HG03520 (cell line): ENCODE measurements around the gene ESYT3.
"Not testable (repeated sequence)": the region's sequence is repeated elsewhere in the genome, so short reads cannot be mapped to it uniquely, and the experiment has no call there.

Experiments used
- ATAC-seq: cut with Tn5 transposase; IDR thresholded peaks from one replicate; pipeline ENCODE4 v1.9.1; 2021; ENCODE audit warnings: mild to moderate bottlenecking, moderate library complexity; ENCODE audit not compliant: unreplicated experiment

ESYT3 gene

GRCh38 chr3:138407236-138407907, 27.0 kb upstream of the ESYT3 start:
- ATAC-seq: no peak

- ATAC-seq: no peak
Measured at GRCh38 chr3:138408751-138409570, 25.5 kb upstream of the ESYT3 start.

- no peak for ATAC-seq
Measured at GRCh38 chr3:138412821-138413551, 21.4 kb upstream of the ESYT3 start.

- ATAC-seq: not testable (repeated sequence)
Measured at GRCh38 chr3:138416236-138416635, 18.2 kb upstream of the ESYT3 start.

GRCh38 chr3:138417559-138417982, 16.8 kb upstream of the ESYT3 start:
- no peak for ATAC-seq

- ATAC-seq: no peak
Measured at GRCh38 chr3:138418601-138419206, 15.7 kb upstream of the ESYT3 start.

GRCh38 chr3:138423316-138423715, 11.1 kb upstream of the ESYT3 start:
- no peak for ATAC-seq

GRCh38 chr3:138424323-138424722, 10.1 kb upstream of the ESYT3 start:
- ATAC-seq: no peak

- ATAC-seq: no peak
Measured at GRCh38 chr3:138426211-138426610, 8.2 kb upstream of the ESYT3 start.

GRCh38 chr3:138426754-138427153, 7.7 kb upstream of the ESYT3 start:
- ATAC-seq: not testable (repeated sequence)

GRCh38 chr3:138429665-138430064, 4.8 kb upstream of the ESYT3 start:
- no peak for ATAC-seq

- no peak for ATAC-seq
Measured at GRCh38 chr3:138432576-138433240, 1.7 kb upstream of the ESYT3 start.

GRCh38 chr3:138433892-138434275, 532 bp upstream of the ESYT3 start:
- ATAC-seq: no peak

- ATAC-seq: no peak
Measured at GRCh38 chr3:138434875-138435772, 708 bp downstream of the ESYT3 start.

GRCh38 chr3:138435840-138436239, 1.4 kb downstream of the ESYT3 start:
- ATAC-seq: no peak

- ATAC-seq: no peak
Measured at GRCh38 chr3:138437281-138437680, 2.9 kb downstream of the ESYT3 start.

GRCh38 chr3:138438896-138439295, 4.5 kb downstream of the ESYT3 start:
- no peak for ATAC-seq

GRCh38 chr3:138439646-138440045, 5.2 kb downstream of the ESYT3 start:
- ATAC-seq: no peak

- no peak for ATAC-seq
Measured at GRCh38 chr3:138440121-138440521, 5.7 kb downstream of the ESYT3 start.

- no peak for ATAC-seq
Measured at GRCh38 chr3:138440596-138440995, 6.2 kb downstream of the ESYT3 start.
